T-helper 1 cell treated with Interleukin-12 subunit alpha and Interleukin-12 subunit beta and Interleukin-4 antibody, amounts not matched to agents 30 ng/mL and 1 ng/mL, for 36 hours (primary cell): ENCODE data around the gene PHKB. TPM values are rescaled to one million over a fixed set of nuclear protein-coding genes. Genes with fewer than 3 reads are reported as not detected.
"Not testable (repeated sequence)": the region's sequence is repeated elsewhere in the genome, so short reads cannot be mapped to it uniquely, and the experiment has no call there.

ENCODE experiments used
- intact Hi-C: fragments of 100-400 bp; cut with micrococcal nuclease; formaldehyde crosslinking; loops from one replicate; pipeline ENCODE4 v1.15.1; 2024
- total RNA-seq: library from RNA; stranded (reverse); gene quantifications from 2 replicates; pipeline ENCODE4 v1.2.3, GENCODE V29; 2022

PHKB gene
- total RNA-seq, 1 donor from 2014 or later, result 48.2 TPM

GRCh38 chr16:47664653-47665325 lies 203.7 kb downstream of the PHKB start:
- intact Hi-C loops, result no loop called here

- intact Hi-C loops, result no loop called here
These were observed 205.3 kb downstream of the PHKB start for GRCh38 chr16:47666434-47666833.

DNA sequence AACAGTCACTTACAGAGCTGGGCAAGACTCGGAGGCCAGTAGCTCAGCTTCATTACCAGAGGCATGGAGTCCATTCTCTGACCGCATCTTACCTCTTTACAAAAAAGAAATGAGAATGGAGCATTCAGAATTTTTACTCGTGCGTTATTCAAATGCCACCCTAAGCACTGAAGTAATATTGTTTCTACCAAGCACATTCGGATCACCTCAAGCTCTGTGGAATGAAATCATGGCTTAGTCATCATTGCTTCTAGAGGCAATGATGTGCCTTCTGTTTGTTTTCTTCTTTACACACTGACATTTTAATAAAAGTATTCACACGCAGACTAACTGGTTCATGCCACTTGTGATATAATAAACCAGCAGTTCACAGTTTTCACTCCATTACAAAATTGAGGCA lies 206.8 kb downstream of the PHKB start:
- intact Hi-C loops, result no loop called here

- intact Hi-C loops, result no loop called here
These were observed 211.3 kb downstream of the PHKB start for GRCh38 chr16:47672475-47672874.

DNA sequence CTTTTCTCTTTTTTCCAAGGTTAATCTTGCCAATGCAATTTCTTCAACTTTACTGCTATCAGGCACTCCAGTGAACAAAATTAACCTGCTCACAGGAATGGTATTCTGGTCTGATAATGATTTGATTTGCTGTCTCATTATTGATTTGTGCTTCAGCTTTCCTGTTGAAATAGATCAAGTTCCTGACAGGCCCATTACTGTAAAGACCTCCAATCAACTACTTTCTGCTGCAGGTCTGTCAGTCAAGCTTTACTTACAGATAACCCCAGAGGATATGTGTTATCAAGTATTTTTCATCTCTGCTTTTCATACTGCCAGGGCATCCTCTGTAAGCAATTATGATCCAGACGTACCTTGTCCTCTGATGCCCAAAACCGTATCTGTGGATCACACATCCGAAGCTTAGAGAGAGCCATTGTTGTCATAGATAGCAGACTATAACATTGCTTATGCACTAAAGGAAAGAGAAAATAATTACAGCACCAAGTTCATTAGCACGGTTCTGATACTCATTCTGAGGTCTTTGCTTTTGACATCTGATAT lies 215.6 kb downstream of the PHKB start:
- intact Hi-C loops, result no loop called here

- intact Hi-C loops, result not testable (repeated sequence)
These were observed 220.4 kb downstream of the PHKB start for GRCh38 chr16:47681571-47681970.

DNA sequence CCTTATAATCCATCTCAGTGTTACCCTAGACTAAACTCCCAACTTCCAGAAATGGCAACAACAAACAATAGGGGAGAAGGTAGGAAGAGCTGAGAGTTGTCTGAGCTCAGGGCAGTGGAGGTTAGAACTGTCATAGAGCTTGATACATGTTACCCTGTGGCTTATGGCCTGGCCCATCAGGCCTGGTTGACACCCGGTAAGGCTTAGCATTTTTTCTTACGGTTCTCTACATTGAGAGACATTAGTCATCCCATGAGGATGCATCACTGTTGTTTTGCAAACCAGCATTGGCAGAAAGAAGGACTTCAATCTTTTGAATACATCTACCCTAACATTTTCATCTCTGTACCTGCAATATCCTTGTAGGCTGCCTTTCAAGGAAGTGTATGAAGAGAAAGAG lies 226.6 kb downstream of the PHKB start:
- intact Hi-C loops, result no loop called here

DNA sequence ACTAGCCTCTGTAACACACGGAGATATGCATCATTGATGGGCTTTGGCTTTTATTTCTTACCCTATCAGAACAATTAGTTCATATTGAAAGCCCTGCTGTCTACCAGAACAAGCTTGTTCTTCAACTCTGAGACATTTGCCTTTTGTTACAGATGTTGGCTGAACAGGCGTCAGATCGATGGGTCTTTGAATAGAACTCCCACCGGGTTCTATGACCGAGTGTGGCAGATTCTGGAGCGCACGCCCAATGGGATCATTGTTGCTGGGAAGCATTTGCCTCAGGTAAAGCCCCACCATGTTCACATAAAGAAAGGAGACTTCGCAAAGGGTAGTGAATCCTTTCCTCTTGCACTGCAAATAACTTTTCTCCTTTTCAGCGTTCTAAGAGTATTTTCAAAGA lies 232.1 kb downstream of the PHKB start:
- intact Hi-C loops, result no loop called here

DNA sequence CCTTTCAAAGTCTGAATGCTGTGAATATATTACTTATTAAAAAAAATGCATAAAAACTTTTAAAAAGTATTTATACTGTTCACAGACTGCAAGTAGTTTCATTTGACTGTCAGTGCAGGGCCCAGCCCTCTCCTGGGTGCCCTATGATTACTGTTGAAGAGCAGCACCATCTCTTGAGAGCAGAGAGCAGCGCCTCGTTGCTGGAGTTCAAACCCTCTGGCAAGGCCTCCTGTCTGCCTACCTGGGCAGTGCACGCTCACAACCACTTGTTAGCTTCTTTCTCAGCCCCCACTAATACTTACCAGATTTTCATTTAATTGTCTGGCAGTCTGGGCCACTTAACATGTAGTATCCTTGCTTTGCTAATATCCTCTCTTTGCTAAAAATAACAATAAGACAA lies 233.4 kb downstream of the PHKB start:
- intact Hi-C loops, result no loop called here

DNA sequence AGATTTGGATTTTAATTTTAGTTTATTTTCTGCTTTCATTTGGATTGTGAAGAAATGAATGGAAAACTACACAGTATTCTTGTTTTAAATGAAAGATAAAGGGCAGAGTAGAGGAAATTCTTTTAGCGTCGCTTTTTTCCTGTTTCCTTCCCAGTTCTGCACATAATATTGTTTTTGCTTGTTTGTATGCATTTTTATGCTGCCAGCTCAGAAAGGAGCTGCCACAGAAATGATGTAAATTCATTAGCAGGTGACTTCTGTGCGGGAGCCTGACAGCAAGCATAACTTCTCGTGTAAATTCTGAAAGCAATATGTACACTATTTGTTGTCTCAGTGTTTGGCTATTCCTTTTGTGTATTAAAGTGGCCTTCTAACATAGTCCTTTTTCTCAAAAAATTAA lies 234.6 kb downstream of the PHKB start:
- intact Hi-C loops, result loop anchor here (5.0 kb wide), 1 partner anchor 233 kb away; the partner anchor contains the start of genes ITFG1 and PHKB

- intact Hi-C loops, result loop anchor here (5.0 kb wide), 1 partner anchor 236 kb away; the partner anchor contains the start of genes ITFG1 and PHKB
These were observed 236.7 kb downstream of the PHKB start for GRCh38 chr16:47697826-47698225.

DNA sequence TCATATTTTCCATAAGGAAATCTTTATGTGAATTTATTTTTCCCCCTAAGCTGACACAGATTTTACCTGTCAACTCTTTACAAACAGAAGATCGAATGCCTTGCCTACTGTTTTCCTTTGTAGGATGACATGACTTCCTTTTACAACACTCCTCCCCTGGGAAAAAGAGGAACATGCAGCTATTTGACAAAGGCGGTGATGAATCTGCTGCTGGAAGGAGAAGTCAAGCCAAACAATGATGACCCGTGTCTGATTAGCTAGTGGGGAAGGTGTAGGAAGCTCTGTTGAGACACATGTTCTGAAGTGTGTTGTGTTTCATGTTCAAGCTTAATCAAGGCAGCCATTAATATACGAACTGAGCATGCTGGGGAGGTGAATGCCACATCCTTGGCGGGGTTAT lies 238.0 kb downstream of the PHKB start:
- intact Hi-C loops, result loop anchor here (5.0 kb wide), 1 partner anchor 237 kb away; the partner anchor contains the start of genes ITFG1 and PHKB

- intact Hi-C loops, result no loop called here
These were observed 239.9 kb downstream of the PHKB start for GRCh38 chr16:47700857-47701587.

DNA sequence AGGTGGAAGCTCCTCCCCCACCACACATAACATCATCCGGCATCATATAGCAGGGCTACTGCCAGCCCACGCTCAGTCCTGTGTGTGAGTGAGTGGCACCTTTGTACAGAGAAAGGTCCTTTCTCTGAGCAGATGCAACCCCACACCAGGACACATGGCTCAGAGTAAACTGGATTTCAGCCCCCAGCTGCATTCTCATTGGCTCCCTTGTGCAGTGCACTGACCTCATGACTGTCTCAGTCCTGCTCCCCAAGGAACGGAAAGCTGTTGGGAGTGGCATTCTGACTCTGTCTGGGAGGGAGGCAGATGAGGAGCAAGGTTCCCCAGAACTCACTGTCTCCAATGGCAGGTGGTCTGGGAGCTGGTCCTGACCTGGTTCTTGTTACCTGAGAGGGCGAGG lies 244.1 kb downstream of the PHKB start:
- intact Hi-C loops, result no loop called here

DNA sequence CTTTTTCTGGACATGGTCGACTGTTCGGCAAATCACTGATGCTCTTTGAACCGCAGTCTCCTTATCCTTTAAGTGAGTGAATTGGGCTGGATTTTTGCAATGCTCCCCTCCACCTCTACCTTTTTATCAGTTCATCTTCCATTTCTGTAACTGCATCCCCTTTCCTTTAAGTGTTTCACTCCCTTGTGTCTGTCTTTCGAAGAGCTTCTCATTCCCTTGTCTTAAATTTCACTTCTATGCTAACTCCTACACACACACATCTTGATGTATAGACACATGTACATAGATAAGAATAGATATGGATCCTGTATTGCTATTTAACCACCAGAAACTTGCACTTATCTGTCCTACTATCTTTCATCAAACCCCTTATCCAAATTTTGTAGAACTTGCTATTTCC lies 250.7 kb downstream of the PHKB start:
- intact Hi-C loops, result no loop called here

- intact Hi-C loops, result no loop called here
These were observed 251.4 kb downstream of the PHKB start for GRCh38 chr16:47712276-47713224.

GRCh38 chr16:47713225-47713595 lies 252.1 kb downstream of the PHKB start:
- intact Hi-C loops, result no loop called here

- intact Hi-C loops, result no loop called here
These were observed 254.4 kb downstream of the PHKB start for GRCh38 chr16:47715442-47716083.

DNA sequence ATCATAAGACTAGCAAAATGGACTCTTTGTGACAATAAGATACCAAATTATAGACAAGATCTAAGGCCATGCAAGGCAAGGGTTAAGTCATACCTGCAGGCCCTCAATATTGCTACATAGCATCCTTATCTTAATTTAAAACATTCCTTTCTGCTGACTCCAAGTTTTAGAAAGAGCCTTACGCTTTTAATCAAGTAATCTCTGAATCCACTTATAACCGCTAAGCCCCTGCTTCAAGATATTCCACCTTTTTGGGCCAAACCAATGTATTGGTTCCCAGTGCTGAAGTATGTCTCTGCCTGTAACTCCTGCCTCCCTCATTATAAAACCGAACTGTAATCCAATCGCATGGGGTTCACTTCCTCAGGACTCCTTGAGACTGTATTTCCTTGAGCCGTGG lies 255.4 kb downstream of the PHKB start:
- intact Hi-C loops, result no loop called here

- intact Hi-C loops, result no loop called here
These were observed 258.6 kb downstream of the PHKB start for GRCh38 chr16:47719713-47720112.
